GM12878 (cell line): Measurements from ENCODE around the gene MIPOL1. TPM values are rescaled to one million over a fixed set of nuclear protein-coding genes. Genes with fewer than 3 reads are reported as not detected.

Experiments
- ATAC-seq: fragments of 200-7000 bp; cut with Tn5 transposase; 3 replicates; pipeline ENCODE4 v1.9.1; 2020; ENCODE audit warnings: mild to moderate bottlenecking, moderate library complexity
- BruUV-seq: library from RNA; stranded (reverse); fragments of 400-500 nt; replicated peaks from 2 replicates; lab custom pipeline; 2021; lab: Mats Ljungman, UMichigan
- CTCF ChIA-PET: fragments of 300-600 bp; sonication (Branson Sonifier 250); formaldehyde crosslinking; extraction: SDS; loops from one replicate; lab custom pipeline; 2021; ENCODE audit warnings: inconsistent platforms; lab: Yijun Ruan, JAX
- POLR2A ChIA-PET: fragments of 350-600 bp; formaldehyde crosslinking; extraction: SDS; loops from one replicate; lab custom pipeline; 2021; ENCODE audit warnings: inconsistent platforms; lab: Charles Lee
- RAD21 ChIA-PET: fragments of 300-600 bp; sonication (Branson Sonifier 250); formaldehyde crosslinking; loops from one replicate; lab custom pipeline; 2023; ENCODE audit warnings: antibody characterized with exemption; ENCODE audit not compliant: unreplicated experiment; lab: Charles Lee
- SMC1A ChIA-PET: fragments of 300-600 bp; sonication (Branson Sonifier 250); formaldehyde crosslinking; loops from one replicate; lab custom pipeline; 2023; ENCODE audit not compliant: unreplicated experiment, uncharacterized antibody; lab: Charles Lee
- DNase-seq: peaks from one replicate; pipeline ENCODE4 v3.0.0-alpha.2; 2011; ENCODE audit warnings: low read depth, low spot score
- FAIRE-seq: peaks from 3 replicates; lab custom pipeline; 2011; peaks lifted over from hg19 to GRCh38; lab: Jason Lieb, UNC
- H2AFZ ChIP-seq: 2 replicates; pipeline ENCODE4 v1.6.0; 2011; ENCODE audit warnings: low read depth, low read length, control low read depth; ENCODE audit not compliant: control insufficient read depth
- H3K27ac ChIP-seq: 2 replicates; pipeline ENCODE4 v1.5.1; 2011; ENCODE audit warnings: control low read depth; ENCODE audit not compliant: control insufficient read depth, insufficient read depth
- H3K27me3 ChIP-seq, 2 experiments: replicated peaks in 1 of 2; 2 replicates each; pipeline versions ENCODE4 v1.6.0 to v1.6.1; 2011; ENCODE audit warnings: low read length in 1 of 2; ENCODE audit not compliant: control insufficient read depth in 2 of 2, insufficient read depth in 2 of 2
- H3K36me3 ChIP-seq, 2 experiments: 2 replicates each; pipeline ENCODE4 v1.5.1; 2011; ENCODE audit warnings: low read length in 1 of 2; ENCODE audit not compliant: control insufficient read depth in 2 of 2, insufficient read depth in 2 of 2
- H3K4me1 ChIP-seq: 2 replicates; pipeline ENCODE4 v1.6.1; 2011; ENCODE audit warnings: mild to moderate bottlenecking, low read length, moderate library complexity, mixed read lengths; ENCODE audit not compliant: control insufficient read depth, insufficient read depth
- H3K4me2 ChIP-seq: 2 replicates; pipeline ENCODE4 v1.6.0; 2011; ENCODE audit warnings: control low read depth; ENCODE audit not compliant: control insufficient read depth, insufficient read depth
- H3K4me3 ChIP-seq: fragments of 200-600 bp; sonication (generic); 2 replicates; pipeline ENCODE4 v1.5.1; 2016
- H3K79me2 ChIP-seq: 2 replicates; pipeline ENCODE4 v1.6.0; 2011; ENCODE audit warnings: low read length; ENCODE audit not compliant: control insufficient read depth, insufficient read depth
- H3K9ac ChIP-seq: 2 replicates; pipeline ENCODE4 v1.8.0; 2011; ENCODE audit warnings: low read length, control low read depth, mixed read lengths; ENCODE audit not compliant: control insufficient read depth, insufficient read depth
- H3K9me3 ChIP-seq: replicated peaks from 3 replicates; pipeline ENCODE4 v1.5.1; 2011; ENCODE audit warnings: mild to moderate bottlenecking, low read length; ENCODE audit not compliant: control insufficient read depth, insufficient read depth
- H4K20me1 ChIP-seq: 2 replicates; pipeline ENCODE4 v1.6.0; 2011; ENCODE audit not compliant: control insufficient read depth, insufficient read depth
- E4F1 ChIP-seq: fragments of 450-650 bp; IDR thresholded peaks from 2 replicates; pipeline ENCODE4 v1.6.1; 2018; ENCODE audit warnings: borderline replicate concordance, mild to moderate bottlenecking; ENCODE audit not compliant: partially characterized antibody
- MEF2B ChIP-seq: fragments of 450-650 bp; IDR thresholded peaks from 2 replicates; pipeline ENCODE4 v1.6.1; 2018; ENCODE audit warnings: mild to moderate bottlenecking, moderate library complexity; ENCODE audit not compliant: partially characterized antibody, poor library complexity, severe bottlenecking
- PRDM15 ChIP-seq: fragments of 450-650 bp; formaldehyde crosslinking; IDR thresholded peaks from 2 replicates; pipeline ENCODE4 v1.4.0; 2020; ENCODE audit warnings: mild to moderate bottlenecking, moderate library complexity
- RBBP5 ChIP-seq: fragments of 200-600 bp; sonication (generic); conservative IDR thresholded peaks from 2 replicates; pipeline ENCODE4 v1.6.1; 2016
- ZZZ3 ChIP-seq: IDR thresholded peaks from 2 replicates; pipeline ENCODE4 v1.6.1; 2011; ENCODE audit warnings: low read depth; ENCODE audit not compliant: control insufficient read depth, insufficient read length
- WGBS: methylation state at CpG from one replicate; pipeline ENCODE4 v1.1.6; 2016; ENCODE audit warnings: low lambda C conversion rate; ENCODE audit not compliant: insufficient replicate concordance, insufficient coverage; ENCODE audit errors: missing lambda C conversion rate; 5-methylcytosine and 5-hydroxymethylcytosine counted together
- in situ Hi-C: fragments of 300-500 bp; cut with MboI; formaldehyde crosslinking; loops from 9 replicates; pipeline ENCODE4 v1.14.3; 2018; ENCODE audit warnings: mixed read lengths
- intact Hi-C: fragments of 100-400 bp; cut with micrococcal nuclease; formaldehyde crosslinking; loops from one replicate; pipeline ENCODE4 v1.14.2; 2022; ENCODE audit not compliant: unreplicated experiment
- polyA plus RNA-seq, 11 experiments: library from polyadenylated mRNA; depleted of rRNA in 4 of 11; unstranded in 6 of 11; stranded (reverse) in 5 of 11; fragments of >200 nt; fragmentation: Nextera tagmentation in 4 of 11; fragmentation: Illumina TruSeq in 1 of 11; extraction: Ambion mirVana in 4 of 11; extraction: Trizol in 1 of 11; gene quantifications; 1 replicate in 1 of 11; 2 replicates in 10 of 11; pipeline versions ENCODE4 v1.2.1 to v1.2.3, GENCODE V29; 2011 to 2016; ENCODE audit warnings: inconsistent platforms in 2 of 11, missing spikeins in 2 of 11, low read depth in 1 of 11
- total RNA-seq, 4 experiments: library from RNA; depleted of rRNA in 3 of 4; stranded (reverse); fragments of >200 nt in 3 of 4; fragmentation: Illumina TruSeq in 1 of 4; extraction: Trizol in 1 of 4; gene quantifications; 2 replicates each; pipeline versions ENCODE4 v1.2.1 to v1.2.3, GENCODE V29; 2013 to 2021
- TF ChIP-seq, protein P1 (sequence below): fragments of 450-650 bp; IDR thresholded peaks from 2 replicates; pipeline ENCODE4 v1.6.1; 2018; ENCODE audit warnings: mild to moderate bottlenecking, low read depth, moderate library complexity; ENCODE audit not compliant: partially characterized antibody
- TF ChIP-seq, protein P2 (sequence below): fragments of 450-650 bp; conservative IDR thresholded peaks from 2 replicates; pipeline ENCODE4 v1.6.1; 2017; ENCODE audit warnings: mild to moderate bottlenecking, moderate library complexity

Gene MIPOL1
- total and polyA plus RNA-seq, 10 of the 15 experiments (the other 5 are each of a cell fraction or from before 2014, with no cell fraction given), result 0.06 TPM; not detected in 9

- TF ChIP-seq PRDM15 (CRISPR knock-in tag) (no peak), ZZZ3 (no peak)
Measured at GRCh38 chr14:37580146-37580545, 382.4 kb downstream of the MIPOL1 start (continued).

DNA sequence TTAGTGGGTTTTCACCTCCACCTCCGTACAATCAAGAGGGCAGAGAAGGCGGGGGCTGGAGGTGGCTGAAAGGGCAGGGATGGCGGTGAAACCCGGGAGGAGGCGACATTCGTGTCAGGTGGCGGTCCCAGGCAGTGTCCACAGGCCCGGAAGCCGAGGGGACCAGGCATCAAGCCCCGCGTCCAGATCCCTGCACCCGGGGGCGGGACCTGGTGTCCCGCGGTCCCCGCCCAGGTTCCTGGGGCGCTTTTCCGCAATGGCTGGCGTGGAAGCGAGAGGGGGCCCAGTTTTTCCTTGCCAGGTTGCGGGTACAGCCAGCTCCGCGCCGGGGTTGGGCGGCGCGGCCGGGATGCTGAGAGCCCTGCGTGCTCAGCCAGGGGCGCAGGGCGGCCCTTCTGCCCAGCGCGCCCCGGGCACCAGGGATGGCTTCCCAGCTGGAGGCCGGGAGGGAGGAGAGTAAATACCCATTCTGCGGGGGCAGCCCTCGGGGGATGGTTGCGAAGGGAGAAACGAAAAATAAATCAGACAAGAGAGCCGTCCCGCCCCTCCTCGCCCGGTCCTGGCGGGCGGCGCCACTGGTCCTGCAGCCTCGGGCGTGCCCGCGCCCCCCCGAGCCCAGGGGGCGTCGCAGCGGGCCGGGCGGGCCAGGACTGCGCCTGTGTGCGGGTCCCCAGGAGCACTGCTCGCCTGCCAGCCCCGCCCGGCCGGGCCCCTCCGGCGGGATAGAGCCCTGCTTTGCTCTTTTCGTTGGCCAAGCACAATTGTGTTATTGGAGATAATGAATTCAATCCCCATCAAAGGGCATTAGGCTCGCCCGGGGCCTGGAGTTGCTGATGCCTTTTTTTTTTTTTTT, 385.8 kb downstream of the MIPOL1 start:
- no peak overlapping the region for H3K9ac ChIP-seq
- WGBS, result 29% methylated on average over 33 of the region's 67 CpGs
- DNase-seq, result no peak
- intact Hi-C loops, result no loop called here
- H3K27ac ChIP-seq, result no peak overlapping the region
- no peak for ATAC-seq
- no peaks in the 10 kb centered on the region; the same call in 2 of the 3 replicates for H3K9me3 ChIP-seq
- ChIA-PET RAD21 (no interaction called here), CTCF (no interaction called here), SMC1A (no interaction called here), POLR2A (no interaction called here)
- FAIRE-seq, result no peak
- H3K79me2 ChIP-seq, result no peaks in the 10 kb centered on the region
- in situ Hi-C loops, result no loop called here
- H3K4me3 ChIP-seq, result no peak overlapping the region
- no TSS peak for BruUV-seq
- no peaks in the 10 kb centered on the region for H3K4me1 ChIP-seq
- H2AFZ ChIP-seq, result no peak overlapping the region
- no peaks in the 10 kb centered on the region for H3K27me3 ChIP-seq
- no peak overlapping the region for H3K4me2 ChIP-seq
- H4K20me1 ChIP-seq, result no peaks in the 10 kb centered on the region
- no peaks in the 10 kb centered on the region for H3K36me3 ChIP-seq
- TF ChIP-seq, protein P1, sequence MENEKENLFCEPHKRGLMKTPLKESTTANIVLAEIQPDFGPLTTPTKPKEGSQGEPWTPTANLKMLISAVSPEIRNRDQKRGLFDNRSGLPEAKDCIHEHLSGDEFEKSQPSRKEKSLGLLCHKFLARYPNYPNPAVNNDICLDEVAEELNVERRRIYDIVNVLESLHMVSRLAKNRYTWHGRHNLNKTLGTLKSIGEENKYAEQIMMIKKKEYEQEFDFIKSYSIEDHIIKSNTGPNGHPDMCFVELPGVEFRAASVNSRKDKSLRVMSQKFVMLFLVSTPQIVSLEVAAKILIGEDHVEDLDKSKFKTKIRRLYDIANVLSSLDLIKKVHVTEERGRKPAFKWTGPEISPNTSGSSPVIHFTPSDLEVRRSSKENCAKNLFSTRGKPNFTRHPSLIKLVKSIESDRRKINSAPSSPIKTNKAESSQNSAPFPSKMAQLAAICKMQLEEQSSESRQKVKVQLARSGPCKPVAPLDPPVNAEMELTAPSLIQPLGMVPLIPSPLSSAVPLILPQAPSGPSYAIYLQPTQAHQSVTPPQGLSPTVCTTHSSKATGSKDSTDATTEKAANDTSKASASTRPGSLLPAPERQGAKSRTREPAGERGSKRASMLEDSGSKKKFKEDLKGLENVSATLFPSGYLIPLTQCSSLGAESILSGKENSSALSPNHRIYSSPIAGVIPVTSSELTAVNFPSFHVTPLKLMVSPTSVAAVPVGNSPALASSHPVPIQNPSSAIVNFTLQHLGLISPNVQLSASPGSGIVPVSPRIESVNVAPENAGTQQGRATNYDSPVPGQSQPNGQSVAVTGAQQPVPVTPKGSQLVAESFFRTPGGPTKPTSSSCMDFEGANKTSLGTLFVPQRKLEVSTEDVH, result no peak
- no peak for TF ChIP-seq E4F1
- no peak for TF ChIP-seq MEF2B
- TF ChIP-seq, protein P2, sequence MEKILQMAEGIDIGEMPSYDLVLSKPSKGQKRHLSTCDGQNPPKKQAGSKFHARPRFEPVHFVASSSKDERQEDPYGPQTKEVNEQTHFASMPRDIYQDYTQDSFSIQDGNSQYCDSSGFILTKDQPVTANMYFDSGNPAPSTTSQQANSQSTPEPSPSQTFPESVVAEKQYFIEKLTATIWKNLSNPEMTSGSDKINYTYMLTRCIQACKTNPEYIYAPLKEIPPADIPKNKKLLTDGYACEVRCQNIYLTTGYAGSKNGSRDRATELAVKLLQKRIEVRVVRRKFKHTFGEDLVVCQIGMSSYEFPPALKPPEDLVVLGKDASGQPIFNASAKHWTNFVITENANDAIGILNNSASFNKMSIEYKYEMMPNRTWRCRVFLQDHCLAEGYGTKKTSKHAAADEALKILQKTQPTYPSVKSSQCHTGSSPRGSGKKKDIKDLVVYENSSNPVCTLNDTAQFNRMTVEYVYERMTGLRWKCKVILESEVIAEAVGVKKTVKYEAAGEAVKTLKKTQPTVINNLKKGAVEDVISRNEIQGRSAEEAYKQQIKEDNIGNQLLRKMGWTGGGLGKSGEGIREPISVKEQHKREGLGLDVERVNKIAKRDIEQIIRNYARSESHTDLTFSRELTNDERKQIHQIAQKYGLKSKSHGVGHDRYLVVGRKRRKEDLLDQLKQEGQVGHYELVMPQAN, result no peak
- TF ChIP-seq RBBP5, result no peak
